ENCODE data around the gene ERO1B.

- no peak for TF ChIP-seq CTCF (IDR thresholded peaks at IDR 0.05; ENCODE audit: poor library complexity, severe bottlenecking)
- TF ChIP-seq EZH2 (IDR thresholded peaks at IDR 0.05; ENCODE audit: borderline replicate concordance, insufficient read depth, low read length, poor library complexity, severe bottlenecking), result no peak
- no peak for TF ChIP-seq REST (IDR thresholded peaks at IDR 0.05; ENCODE audit: borderline replicate concordance)
- no peak for TF ChIP-seq POLR2AphosphoS5 (IDR thresholded peaks at IDR 0.05)
- no peak for TF ChIP-seq SMC3 (conservative IDR thresholded peaks at IDR 0.05; ENCODE audit: poor library complexity)
These were observed 15.4 kb upstream of the ERO1B start for GRCh38 chr1:236297161-236297560.

Data from neural cell (in vitro differentiated cells).